Prostate gland (tissue), 2 donors: ENCODE data around the gene SKIC8.

Experiments
- CTCF ChIP-seq, 4 experiments: fragments of 200-600 bp in 2 of 4; fragments of 450-650 bp in 2 of 4; sonication (generic) in 2 of 4; IDR thresholded peaks; 1 replicate in 3 of 4; 2 replicates in 1 of 4; pipeline ENCODE4 v1.5.1; 2016 to 2019; ENCODE audit warnings: antibody characterized with exemption in 4 of 4, mild to moderate bottlenecking in 2 of 4, moderate library complexity in 2 of 4
- POLR2AphosphoS5 ChIP-seq: sonication (generic); formaldehyde crosslinking; IDR thresholded peaks from one replicate; pipeline ENCODE4 v1.6.1; 2017; ENCODE audit warnings: antibody characterized with exemption

- TF ChIP-seq CTCF (IDR thresholded peaks at IDR 0.05): no peak
- TF ChIP-seq POLR2AphosphoS5: no peak
Observed at GRCh38 chr15:78257681-78258080, 41.7 kb downstream of the SKIC8 start.
